Measurements from ENCODE around the gene EME2.

EME2 gene

DNA sequence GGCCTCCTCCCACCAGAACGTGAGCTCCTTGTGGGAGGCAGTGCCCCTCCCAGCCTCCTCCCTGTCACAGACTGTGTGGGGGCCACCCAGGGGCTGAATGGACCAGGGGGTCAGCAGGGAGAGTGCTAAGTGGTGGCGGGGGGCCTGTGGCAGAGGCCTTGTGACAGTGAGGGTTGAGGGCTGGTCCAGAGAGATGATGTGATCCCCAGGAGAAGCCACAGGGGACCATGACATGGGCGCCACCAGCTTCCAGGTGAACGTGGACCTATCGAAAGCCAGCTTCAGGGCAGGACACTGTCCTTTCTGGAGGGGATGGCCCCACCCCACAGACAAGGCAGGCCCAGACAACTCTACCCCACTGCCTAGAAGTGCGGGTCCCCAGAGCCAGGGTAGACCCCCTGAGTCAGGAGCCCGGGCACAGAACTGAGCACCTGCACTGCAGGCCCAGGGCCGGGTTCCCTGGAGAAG lies 6.7 kb downstream of the EME2 start:
- no peak for TF ChIP-seq CTCF (IDR thresholded peaks at IDR 0.05; ENCODE audit: low read length, missing control alignments)
- DNase-seq (ENCODE audit: low read depth), result no peak
- no peak overlapping the region for H3K4me3 ChIP-seq (replicated peaks; ENCODE audit: low read depth, low read length)

GRCh38 chr16:1779741-1780676 lies 7.4 kb downstream of the EME2 start:
- H3K4me3 ChIP-seq (replicated peaks; ENCODE audit: low read depth, low read length), result no peak overlapping the region
- DNase-seq (ENCODE audit: low read depth), result no peak
- no peak for TF ChIP-seq CTCF (IDR thresholded peaks at IDR 0.05; ENCODE audit: low read length, missing control alignments)

- H3K4me3 ChIP-seq (replicated peaks; ENCODE audit: low read depth, low read length), result no peak overlapping the region
- DNase-seq (ENCODE audit: low read depth), result no peak
- no peak for TF ChIP-seq CTCF (IDR thresholded peaks at IDR 0.05; ENCODE audit: low read length, missing control alignments)
Measured at GRCh38 chr16:1780677-1781072, 8.1 kb downstream of the EME2 start.

DNA sequence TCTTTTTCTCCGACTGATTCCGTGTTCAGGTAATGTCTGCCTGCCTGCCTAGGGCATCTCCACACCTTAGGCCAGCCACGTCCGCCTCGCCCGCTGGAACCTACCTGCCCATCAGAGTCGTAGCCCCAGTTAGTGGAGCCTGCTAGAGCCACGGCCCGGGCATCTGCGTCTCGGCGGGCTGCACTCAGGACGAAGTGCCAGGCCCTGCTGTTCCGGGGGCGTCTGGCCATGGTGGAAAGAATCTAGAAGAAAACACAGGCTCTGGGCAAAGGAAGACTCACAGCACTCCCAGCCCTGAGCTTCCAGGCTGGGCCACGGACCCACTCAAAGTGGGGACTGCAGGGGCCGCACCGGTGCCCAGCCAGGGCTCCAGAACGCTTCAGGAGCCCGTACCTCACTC lies 8.6 kb downstream of the EME2 start:
- TF ChIP-seq CTCF (IDR thresholded peaks at IDR 0.05; ENCODE audit: low read length, missing control alignments), result no peak
- DNase-seq (ENCODE audit: low read depth), result no peak
- H3K4me3 ChIP-seq (replicated peaks; ENCODE audit: low read depth, low read length), result peak overlapping the region; percentile 75

GRCh38 chr16:1781758-1782407 lies 9.3 kb downstream of the EME2 start:
- no peak for DNase-seq (ENCODE audit: low read depth)
- peak overlapping the region; percentile 75 for H3K4me3 ChIP-seq (replicated peaks; ENCODE audit: low read depth, low read length)
- no peak for TF ChIP-seq CTCF (IDR thresholded peaks at IDR 0.05; ENCODE audit: low read length, missing control alignments)

- DNase-seq (ENCODE audit: low read depth), result peak; percentile 100
- no peak for TF ChIP-seq CTCF (IDR thresholded peaks at IDR 0.05; ENCODE audit: low read length, missing control alignments)
- H3K4me3 ChIP-seq (replicated peaks; ENCODE audit: low read depth, low read length), result peak within 1 kb of the TSS; percentile 90
Measured at GRCh38 chr16:1782408-1783264, 10.0 kb downstream of the EME2 start, which contains the start of the genes NUBP2 and SPSB3. TSS of gene NUBP2 (plus strand) at chr16:1782960. CDS start at chr16:1783021, 61 bp downstream. TSS of gene SPSB3 (minus strand) at chr16:1782571. CDS start at chr16:1781483, 1,088 bp downstream.

All from fibroblast of pulmonary artery (primary cell).